Activated effector memory CD4-positive, alpha-beta T cell treated with Interleukin-2 at 50 U/mL for 16 hours (primary cell): Measurements from ENCODE around the gene FBXO38.

Source experiments
- DNase-seq: peaks from one replicate; pipeline ENCODE4 v3.0.0-alpha.2; 2020

Gene FBXO38, protein sequence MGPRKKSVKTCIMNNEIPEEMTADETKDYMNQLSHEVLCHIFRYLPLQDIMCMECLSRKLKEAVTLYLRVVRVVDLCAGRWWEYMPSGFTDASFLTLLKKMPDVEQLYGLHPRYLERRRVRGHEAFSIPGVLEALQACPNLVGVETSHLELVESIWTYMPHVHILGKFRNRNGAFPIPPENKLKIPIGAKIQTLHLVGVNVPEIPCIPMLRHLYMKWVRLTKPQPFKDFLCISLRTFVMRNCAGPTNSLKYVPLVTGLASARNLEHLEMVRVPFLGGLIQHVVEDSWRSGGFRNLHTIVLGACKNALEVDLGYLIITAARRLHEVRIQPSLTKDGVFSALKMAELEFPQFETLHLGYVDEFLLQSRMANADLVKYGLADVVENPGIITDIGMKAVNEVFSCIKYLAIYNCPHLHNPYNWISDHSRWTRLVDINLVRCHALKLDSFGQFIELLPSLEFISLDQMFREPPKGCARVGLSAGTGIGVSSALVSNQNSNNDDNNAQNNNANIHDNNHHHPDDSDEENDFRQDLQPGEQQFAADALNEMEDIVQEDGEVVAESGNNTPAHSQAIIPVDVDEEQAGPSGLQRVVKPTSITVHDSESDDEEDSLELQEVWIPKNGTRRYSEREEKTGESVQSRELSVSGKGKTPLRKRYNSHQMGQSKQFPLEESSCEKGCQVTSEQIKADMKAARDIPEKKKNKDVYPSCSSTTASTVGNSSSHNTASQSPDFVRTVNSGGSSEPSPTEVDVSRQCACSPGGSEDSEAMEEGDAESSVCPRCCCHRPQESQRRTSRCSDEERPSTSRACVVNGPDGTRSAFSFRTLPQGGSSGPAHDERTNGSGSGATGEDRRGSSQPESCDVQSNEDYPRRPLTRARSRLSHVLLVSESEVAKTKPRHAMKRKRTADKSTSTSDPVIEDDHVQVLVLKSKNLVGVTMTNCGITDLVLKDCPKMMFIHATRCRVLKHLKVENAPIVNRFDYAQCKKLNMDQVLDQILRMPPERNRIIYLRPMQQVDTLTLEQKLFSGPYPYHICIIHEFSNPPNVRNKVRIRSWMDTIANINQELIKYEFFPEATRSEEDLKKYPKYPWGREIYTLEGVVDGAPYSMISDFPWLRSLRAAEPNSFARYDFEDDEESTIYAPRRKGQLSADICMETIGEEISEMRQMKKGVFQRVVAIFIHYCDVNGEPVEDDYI

DNA sequence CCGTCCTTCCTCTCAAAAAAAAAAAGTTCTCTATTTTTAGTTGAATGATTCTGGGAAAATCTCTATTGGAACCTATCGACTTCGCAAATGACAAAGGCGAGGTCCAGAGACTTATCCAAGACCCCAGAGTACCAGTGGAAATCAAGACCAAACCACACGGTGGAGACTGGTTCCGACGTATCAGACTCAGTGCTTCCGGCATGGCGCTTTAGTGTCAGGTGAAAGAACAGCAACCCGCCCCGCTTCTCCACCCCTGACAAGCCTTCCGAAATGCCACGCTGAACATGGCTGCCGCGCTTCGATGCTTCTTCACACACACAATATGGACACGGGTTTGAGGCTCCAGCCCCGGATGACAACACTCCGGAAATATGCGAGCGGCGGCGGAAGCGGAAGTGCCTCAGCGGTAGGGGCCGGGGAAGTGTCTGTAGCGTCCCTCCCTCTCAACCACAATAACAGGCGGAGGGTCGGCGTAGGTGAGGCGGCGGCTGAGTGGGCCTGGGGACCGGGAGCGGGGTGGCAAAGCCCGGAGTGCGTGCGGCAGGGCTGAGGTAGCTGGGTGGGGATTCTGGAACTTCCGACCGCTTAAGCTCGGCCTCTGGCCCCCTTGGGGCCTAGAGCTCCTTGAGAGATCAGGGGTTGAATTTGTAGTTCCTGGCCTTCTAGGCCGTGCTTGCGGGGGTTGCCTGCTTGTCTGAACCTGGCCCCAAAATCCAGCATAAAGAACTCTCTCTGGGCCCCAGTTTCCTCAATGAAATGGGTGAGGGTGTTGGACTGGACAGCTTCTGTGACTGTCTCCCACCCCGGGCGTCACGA is at the start of gene FBXO38:
Gene FBXO38, plus strand, starts transcription at position 395 of the 816 bp plus-strand sequence. CDS start 10,819 bp downstream, outside the sequence.
- DNase-seq: peak; percentile 97

DNA sequence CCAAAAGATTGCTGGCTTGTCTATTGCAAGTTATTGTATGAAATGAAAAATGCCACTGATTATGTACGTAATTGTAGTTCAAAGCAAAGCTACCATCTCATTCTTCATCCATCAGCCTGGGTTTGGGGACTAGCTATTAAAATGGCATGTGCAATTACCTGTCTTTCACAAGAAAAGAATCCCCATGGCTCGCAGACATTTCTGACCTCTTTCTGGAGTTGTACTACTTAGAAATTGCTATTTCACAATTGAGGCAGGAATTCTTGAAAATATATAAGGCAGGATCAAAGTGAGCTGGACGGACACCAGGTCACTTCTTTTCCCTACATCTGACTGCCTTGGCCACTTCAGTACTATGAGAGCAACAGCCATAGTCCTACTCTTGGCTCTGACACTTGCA is 48.5 kb upstream of the FBXO38 start, which contains the start of gene SPINK9:
Gene SPINK9, plus strand, starts transcription at position 301 of the 400 bp plus-strand sequence. Its CDS starts 55 bp downstream, at position 356.
- no peak for DNase-seq

DNA sequence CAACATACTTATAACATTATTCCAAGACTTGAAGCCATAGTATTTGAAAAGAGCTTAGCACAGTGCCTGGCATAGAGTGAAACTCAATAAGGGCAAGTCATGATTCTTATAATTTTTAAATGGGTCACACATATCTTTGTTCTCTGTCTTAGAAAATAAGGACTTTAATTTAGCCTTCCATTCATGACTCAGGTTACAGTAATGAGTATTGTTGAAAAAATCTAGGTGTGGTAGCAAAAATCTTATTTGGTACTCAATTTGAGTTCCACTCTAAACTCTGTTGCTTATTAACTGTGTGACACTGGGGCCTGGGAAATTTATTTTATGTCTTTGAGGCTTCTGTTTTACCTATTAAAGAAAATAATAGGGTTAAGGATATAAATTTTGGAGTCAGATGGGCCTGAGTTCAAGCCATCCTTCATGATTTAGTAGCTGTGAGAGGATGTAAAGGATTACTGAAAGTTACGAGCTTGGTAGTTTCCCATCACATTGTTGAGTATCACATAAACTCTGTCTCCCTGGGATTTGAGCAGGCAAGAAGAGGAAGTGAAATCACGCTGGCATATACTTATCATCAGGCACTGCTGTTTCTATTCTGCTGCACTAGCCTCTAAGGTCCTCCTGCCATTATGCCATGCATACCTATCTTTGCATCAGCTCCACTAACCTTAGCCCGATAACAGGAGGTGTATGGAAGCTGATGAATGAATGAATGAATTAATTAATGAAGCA is 46.9 kb upstream of the FBXO38 start:
- no peak for DNase-seq

DNA sequence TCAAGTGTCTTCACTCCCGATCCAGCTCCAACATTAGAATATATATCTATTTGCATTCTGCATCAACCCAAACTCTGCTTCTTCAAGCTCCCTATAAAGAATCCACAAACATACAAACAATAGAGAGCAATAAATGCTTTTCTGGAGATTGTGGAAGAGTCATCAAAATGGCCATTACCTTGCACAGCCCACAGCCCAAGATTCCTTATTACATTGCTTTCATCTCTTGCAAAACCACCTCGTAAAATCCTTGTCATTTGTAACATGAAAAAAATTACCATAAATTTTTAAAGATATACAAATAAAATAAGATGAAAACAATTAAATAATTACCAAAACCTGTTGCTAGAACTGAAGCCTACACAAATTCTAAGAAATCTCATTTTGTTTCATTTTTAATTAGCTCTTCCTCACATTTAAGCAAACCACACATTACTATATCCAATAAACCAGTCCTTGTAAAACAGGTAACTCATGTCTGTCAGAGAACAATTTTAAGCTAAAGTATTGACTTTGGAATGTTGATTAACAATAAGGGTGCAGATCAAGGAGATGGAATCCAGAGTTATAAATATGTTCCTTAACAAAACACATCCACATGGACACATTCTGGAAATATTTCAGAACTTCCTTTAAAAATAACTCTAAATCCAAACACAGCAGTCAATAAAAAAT is 41.2 kb upstream of the FBXO38 start:
- no peak for DNase-seq

DNA sequence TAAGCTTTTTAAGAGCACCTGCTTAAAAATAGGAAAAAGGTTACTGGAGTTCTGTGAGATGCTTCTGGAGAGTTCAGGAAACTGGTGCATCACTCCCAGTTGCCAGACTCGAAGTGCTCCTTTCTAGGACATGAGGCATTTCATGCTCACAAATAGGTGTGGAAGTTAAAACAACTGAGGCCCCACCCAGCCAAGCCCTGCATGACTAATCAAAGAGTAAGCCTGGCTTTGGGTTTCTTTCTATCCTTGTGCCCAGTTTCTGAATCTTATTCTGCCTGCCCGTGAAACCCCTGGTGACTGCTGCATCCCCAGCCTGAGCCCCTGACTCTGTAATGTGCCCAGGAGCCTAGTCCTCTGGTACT is 40.7 kb upstream of the FBXO38 start:
- DNase-seq: no peak

DNA sequence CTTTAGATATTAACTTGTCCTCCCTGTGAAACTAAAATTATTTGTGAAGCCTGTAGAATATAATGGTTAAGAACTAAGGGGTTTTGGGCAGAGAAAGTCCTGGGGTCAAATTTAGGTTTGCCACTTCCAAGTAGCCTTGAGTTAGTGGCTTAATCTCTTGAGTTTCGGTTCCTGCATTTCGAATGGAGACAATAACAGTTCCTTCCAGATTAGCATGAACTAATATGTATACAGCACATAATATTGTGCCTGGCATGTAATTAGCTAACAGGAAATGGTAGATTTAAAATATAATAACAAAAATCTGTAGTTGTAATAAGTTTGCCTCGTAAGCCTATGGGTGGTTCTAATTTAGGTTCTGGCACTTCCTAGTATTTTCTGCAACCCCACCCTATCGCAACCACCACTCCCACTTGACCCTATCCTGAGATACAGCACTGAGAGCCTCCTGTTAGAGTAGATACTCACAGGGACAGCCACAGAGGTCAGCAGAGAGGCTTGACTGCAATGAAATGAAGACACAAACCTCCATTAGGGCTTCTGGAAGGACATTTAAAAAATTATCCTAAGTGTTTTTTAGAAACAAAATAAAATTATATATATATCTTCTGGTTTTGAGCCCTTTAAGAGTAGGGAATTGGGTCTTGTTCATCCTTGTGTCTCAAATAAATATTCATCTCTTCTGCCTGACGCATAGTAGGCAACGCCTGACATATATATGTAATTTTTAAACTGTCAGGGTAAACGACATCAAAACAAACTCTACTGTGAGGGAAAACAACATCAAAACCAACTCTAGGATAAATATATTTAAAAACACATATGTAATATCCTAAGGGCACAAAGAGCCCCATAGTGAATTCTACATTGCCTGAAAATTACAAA is 39.9 kb upstream of the FBXO38 start:
- no peak for DNase-seq

DNA sequence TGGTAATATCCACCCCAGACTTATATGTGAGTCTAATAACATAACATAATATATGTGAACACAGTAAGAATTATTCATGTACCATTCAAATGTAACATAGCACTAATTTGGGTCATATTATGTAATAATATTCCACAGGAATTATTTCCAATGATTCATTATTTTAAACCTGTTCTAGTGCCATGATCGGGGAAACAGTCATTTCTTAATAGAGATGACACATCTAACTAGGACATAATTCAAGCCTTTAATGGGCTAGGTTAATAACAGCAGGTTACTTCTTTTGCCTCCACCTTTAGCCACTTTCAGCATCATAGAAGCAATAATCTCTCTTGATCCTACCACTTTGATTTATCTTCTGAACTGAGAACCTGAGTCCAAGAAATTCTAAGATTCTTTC is 36.1 kb upstream of the FBXO38 start:
- no peak for DNase-seq

DNA sequence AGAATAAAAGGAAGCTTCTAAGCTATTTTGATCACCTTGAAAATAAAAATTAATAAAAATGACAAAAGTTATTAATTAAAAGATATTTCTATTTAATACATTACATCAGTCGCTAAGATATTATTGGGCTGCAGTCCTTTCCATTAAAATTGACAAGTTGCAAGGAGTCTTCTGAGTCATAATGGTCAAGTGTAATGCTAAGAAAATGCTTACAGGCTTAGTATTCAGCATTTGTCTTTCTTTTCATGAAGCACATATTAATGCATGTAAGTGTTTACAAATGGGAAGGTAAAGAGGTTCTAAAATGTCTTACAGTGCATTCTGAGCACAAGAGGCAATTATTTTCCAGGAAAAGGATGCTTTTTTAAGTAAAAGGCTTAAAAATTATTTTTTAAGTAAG is 31.1 kb upstream of the FBXO38 start:
- no peak for DNase-seq

DNA sequence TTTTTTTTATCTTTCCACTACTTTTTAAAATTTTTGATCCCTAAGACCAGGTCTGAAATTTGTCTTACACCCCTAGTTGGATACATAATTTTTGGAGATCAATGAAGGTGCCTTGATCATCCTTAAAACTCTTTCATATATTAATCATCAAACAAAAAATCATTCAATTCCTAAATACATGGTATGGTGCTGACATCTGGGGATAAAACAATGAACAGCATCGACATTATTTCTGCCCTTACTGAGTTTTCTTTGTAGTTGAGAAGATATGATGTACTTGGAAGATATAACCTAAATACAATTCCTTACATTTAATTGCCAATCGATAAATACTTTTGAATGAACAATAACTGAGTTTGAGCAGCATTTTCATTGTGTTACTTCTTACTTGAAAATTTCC is 30.1 kb upstream of the FBXO38 start:
- DNase-seq: no peak

DNA sequence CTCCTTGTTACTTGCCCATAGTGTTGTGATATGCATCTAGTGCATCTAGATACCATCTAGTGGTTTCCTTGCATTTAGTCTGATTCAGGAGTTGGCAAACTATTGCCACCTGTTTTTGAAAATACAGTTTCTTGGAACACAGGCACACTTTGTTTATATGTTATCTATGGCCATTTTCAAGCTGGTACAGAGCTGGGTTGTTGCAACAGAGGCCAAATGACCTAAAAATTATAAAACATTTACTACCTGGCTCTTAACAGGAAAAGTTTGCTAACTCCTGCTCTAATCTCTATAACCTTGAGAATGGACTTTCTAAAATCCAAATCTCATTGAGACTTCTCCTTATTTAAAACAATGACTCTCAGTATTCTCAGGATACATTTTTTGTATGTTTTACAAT is 19.4 kb upstream of the FBXO38 start:
- no peak for DNase-seq

DNA sequence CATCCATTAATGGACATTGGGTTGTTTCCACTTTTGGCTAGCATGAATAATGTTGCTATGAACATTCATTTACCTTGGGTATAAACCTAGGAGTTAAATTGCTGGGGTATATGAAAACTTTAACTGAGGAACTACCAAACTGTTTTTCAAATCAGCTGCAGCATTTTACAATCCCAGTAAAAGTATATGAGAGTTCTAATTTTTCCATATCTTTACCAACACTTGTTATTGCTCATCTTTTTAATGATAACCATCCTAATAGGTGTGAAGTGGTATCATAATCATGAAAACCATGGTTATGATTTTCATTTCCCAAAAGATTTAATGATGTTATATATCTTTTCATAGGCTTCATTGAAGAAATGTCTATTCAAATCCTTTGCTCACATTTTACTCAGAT is 15.5 kb upstream of the FBXO38 start:
- DNase-seq: no peak

DNA sequence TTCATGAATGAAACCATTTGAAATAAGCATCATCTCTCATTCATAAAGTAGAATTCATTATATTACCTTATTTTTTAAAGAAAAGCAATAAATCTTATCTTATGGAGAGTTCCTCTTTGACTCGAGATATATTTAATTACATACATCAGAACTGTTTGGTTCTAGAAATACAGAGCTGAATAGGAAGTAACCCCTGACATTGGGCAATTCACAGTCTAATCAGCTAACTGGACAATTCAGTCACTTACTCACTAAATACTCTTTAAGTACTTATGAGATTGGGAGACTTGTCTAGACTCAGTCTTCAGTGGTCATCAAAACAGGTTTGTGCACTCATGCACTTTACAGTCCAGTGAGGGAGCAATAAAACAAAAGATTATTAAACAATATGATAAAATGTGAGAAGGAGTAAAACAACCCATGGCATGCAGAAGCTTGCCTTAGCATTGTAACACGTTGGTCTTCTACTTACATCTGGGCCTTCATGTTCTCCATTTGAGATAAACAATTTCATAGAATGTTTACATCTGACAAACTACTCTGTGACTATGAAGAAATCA is 11.5 kb upstream of the FBXO38 start:
- no peak for DNase-seq

DNA sequence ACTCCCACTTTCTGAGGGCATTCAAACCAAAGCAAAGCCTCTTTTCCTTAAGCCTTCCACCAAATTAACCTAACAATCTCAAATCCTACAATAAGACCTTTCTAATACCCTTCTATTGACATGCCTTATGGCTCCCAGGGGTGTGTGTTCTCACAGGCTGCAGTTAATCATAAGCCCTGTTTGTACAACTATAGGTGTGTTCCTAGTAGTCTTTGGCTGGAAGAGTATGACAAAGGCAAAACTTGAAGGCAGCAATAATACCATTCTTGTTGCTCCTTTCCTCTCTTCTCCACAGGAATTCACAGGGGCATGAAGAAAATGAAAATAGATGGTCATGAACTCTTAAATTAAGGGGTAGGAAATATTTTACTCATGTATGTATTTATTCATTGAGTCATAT is 10.9 kb upstream of the FBXO38 start:
- no peak for DNase-seq

DNA sequence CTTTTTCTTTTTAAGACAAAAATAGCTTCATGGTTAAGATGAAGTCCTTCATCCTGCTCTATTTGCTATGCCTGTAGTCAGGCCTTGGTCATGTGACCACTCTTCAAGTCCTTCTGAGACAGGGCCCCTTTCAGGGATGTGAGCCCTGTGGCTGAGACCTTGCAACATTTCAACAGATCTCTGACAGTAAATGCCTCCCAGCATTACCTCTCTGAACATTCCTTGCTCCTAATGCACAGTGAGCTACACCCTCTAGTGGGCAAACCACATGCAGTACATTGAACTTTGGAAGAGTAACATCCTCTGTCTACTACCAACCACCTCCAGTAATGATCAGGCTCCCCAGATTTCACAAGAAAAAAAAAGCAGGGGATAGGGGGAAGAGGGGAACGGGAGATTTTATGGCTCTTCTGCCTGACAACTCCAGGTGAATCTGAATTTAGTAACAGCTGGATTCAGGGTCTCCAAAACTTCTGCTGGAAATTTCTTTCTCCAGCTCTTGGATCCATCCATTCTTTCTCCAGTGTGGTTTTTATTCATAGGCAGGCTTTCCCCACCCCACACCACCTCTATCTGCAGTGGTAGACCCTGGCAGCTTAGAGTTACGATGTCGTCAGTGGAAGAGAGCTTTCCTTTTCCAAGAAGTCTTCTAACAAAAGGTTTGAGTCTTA is 8.9 kb upstream of the FBXO38 start:
- DNase-seq: no peak

DNA sequence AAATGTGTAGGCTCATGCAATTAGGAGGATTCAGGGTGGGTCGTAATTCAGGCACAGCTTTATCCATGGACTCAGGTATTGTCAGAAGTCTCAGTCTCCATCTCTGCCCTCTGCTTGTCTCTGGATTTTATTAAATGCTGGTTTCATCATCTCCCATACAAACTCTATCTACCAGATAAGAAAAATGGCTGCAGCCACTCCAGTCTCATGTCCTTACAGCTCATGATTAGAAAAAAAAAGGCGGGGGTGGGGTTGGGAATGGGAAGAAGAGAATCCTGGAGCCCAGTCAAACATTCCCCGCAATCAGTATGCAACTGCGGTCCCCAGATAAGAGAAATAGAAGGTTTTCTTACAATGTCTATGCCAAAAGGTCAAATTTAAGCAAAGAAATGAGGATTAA is 7.6 kb upstream of the FBXO38 start:
- no peak for DNase-seq

DNA sequence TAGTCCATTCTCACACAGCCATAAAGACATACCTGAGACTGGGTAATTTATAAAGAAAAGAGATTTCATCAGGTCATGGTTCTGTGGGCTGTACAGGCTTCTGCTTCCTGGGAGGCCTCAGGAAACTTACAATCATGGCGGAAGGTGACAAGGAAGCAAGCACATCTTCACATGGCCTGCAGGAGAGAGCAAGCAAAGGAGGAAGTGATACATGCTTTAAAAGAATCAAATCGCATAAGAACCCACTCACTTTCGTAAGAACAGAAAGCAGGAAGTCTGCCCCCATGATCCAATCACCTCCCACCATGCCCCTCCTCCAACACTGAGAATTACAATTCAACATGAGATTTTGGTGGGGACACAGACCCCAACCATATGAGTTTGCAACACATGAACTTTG is 5.1 kb upstream of the FBXO38 start:
- DNase-seq: no peak

DNA sequence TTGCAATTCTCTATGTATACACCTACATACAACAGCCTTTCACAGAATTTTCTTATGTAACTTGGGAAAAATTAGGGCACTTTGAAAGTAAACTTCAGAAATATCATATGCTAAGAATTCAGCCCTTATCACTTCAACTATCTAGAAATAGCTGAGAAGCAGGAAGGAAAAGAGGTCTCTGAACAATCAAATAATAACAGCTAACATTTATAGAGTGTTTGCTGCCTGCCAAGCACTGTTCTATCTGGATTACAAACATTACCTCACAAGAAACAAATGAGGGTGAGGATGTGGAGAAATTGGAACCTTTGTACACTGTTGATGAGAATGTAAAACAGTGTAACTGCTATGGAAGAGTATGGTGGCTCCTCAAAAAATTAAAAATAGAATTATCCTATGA is 4.4 kb upstream of the FBXO38 start:
- DNase-seq: no peak

DNA sequence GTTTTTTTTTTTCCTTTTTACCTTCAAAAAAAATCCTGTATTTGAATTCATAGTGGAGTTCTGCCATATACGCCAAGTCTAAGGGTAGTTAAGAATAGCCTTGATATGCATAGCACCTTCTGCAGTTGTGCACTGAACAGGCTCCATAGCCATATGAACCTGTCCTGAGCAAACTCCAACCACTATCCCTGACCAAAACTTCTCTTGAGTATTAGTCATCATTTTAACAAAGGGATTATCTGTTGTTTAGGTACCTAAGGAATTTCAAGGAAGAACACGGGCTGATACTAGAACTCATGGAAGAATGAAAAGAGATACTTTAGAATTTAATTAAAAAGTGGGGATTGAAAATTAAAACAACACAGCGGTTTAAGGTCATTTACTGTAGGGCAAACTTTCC is 1.9 kb upstream of the FBXO38 start:
- DNase-seq: no peak

DNA sequence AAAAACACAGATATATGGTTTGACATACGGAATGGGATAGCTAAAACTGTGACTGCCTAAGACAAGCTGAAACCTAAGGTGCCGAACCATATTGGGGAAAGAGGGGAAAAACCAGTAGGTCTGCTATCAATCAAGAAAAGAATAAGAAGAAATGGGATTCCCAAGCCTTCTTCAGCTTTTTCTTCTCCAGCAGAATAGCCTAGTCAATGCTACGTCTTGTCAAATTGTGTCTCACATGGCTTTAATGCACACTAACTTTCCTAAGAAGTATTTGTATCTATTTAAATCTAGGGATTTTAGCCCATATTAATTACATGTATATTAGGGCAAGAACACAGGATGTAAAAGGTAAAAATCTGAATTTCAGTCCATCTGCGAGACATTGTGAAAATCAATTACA is 797 bp upstream of the FBXO38 start:
- no peak for DNase-seq
